Keratinocyte (primary cell): ENCODE results near the gene IDE. TPM values are rescaled to one million over a fixed set of nuclear protein-coding genes. Genes with fewer than 3 reads are reported as not detected.

Source experiments
- DNase-seq: peaks from one replicate; pipeline ENCODE4 v3.0.0-alpha.2; 2011; ENCODE audit warnings: low read depth, missing footprints, low spot score
- FAIRE-seq: peaks from 2 replicates; lab custom pipeline; 2011; peaks lifted over from hg19 to GRCh38; lab: Jason Lieb, UNC
- H2AFZ ChIP-seq: 2 replicates; pipeline ENCODE4 v1.6.0; 2012; ENCODE audit warnings: low read length, control low read depth, inconsistent platforms; ENCODE audit not compliant: control insufficient read depth
- H3K27ac ChIP-seq: 2 replicates; pipeline ENCODE4 v1.5.1; 2011; ENCODE audit warnings: low read length; ENCODE audit not compliant: control insufficient read depth, insufficient read depth
- H3K27me3 ChIP-seq: 3 replicates; pipeline ENCODE4 v1.6.0; 2011; ENCODE audit warnings: low read length; ENCODE audit not compliant: control insufficient read depth, insufficient read depth; ENCODE audit errors: extremely low read depth
- H3K36me3 ChIP-seq, 2 experiments: 2 replicates in 1 of 2; 3 replicates in 1 of 2; pipeline ENCODE4 v1.5.1; 2011; ENCODE audit warnings: low read length in 2 of 2, mild to moderate bottlenecking in 1 of 2; ENCODE audit not compliant: control insufficient read depth in 2 of 2, insufficient read depth in 2 of 2; ENCODE audit errors: extremely low read depth in 1 of 2
- H3K4me1 ChIP-seq: 3 replicates; pipeline ENCODE4 v1.5.1; 2011; ENCODE audit warnings: low read length; ENCODE audit not compliant: control insufficient read depth, insufficient read depth; ENCODE audit errors: extremely low read depth
- H3K4me2 ChIP-seq: 3 replicates; pipeline ENCODE4 v1.6.0; 2011; ENCODE audit warnings: low read depth, low read length; ENCODE audit not compliant: control insufficient read depth, insufficient read depth; ENCODE audit errors: extremely low read depth
- H3K4me3 ChIP-seq, 3 experiments: fragments of 200-600 bp in 1 of 3; sonication (generic) in 1 of 3; 2 replicates in 2 of 3; 3 replicates in 1 of 3; pipeline ENCODE4 v1.5.1; 2011 to 2016; ENCODE audit warnings: low read length in 3 of 3, mild to moderate bottlenecking in 3 of 3, control low read depth in 2 of 3, inconsistent platforms in 1 of 3, low read depth in 1 of 3, mixed read lengths in 1 of 3, mixed run types in 1 of 3, moderate library complexity in 1 of 3; ENCODE audit not compliant: control insufficient read depth in 2 of 3, insufficient read depth in 2 of 3; ENCODE audit errors: extremely low read depth in 1 of 3
- H3K79me2 ChIP-seq: 2 replicates; pipeline ENCODE4 v1.6.0; 2012; ENCODE audit warnings: low read length; ENCODE audit not compliant: control insufficient read depth, insufficient read depth
- H3K9ac ChIP-seq: 3 replicates; pipeline ENCODE4 v1.6.0; 2011; ENCODE audit warnings: low read length; ENCODE audit not compliant: control insufficient read depth, insufficient read depth; ENCODE audit errors: extremely low read depth
- H3K9me1 ChIP-seq: 3 replicates; pipeline ENCODE4 v1.6.0; 2011; ENCODE audit warnings: low read length; ENCODE audit not compliant: control insufficient read depth, insufficient read depth; ENCODE audit errors: extremely low read depth
- H3K9me3 ChIP-seq: 2 replicates; pipeline ENCODE4 v1.5.1; 2012; ENCODE audit warnings: low read depth, low read length; ENCODE audit not compliant: control insufficient read depth
- H4K20me1 ChIP-seq: 3 replicates; pipeline ENCODE4 v1.6.0; 2011; ENCODE audit warnings: low read length; ENCODE audit not compliant: control insufficient read depth, insufficient read depth; ENCODE audit errors: extremely low read depth
- EZH2 ChIP-seq: IDR thresholded peaks from one replicate; pipeline ENCODE4 v1.6.1; 2012; ENCODE audit warnings: inconsistent platforms, mild to moderate bottlenecking, low read length, moderate library complexity
- dilution Hi-C: fragments of 300-500 bp; cut with MboI; formaldehyde crosslinking; loops from one replicate; pipeline ENCODE4 v1.7.0; 2020; ENCODE audit warnings: low sequenced_read_pairs; ENCODE audit not compliant: extremely low pct_ligation_motif_present
- polyA plus RNA-seq, 5 experiments: library from polyadenylated mRNA; depleted of rRNA in 3 of 5; stranded (reverse) in 3 of 5; stranded (forward) in 1 of 5; unstranded in 1 of 5; fragments of >200 nt; gene quantifications; 1 replicate in 1 of 5; 2 replicates in 3 of 5; 3 replicates in 1 of 5; pipeline versions ENCODE4 v1.2.1 to v1.2.3, GENCODE V29; 2011 to 2012; ENCODE audit warnings: missing spikeins in 2 of 5, low read depth in 1 of 5, low replicate concordance in 1 of 5
- TF ChIP-seq, protein P1 (sequence below), 3 experiments: IDR thresholded peaks in 1 of 3; conservative IDR thresholded peaks in 1 of 3; optimal IDR thresholded peaks in 1 of 3; 2 replicates in 2 of 3; 3 replicates in 1 of 3; pipeline versions ENCODE3 to v1.5.1; 2011; ENCODE audit warnings: low read length in 3 of 3, mild to moderate bottlenecking in 3 of 3, moderate library complexity in 2 of 3, control low read depth in 1 of 3, inconsistent platforms in 1 of 3; ENCODE audit not compliant: insufficient read depth in 2 of 3; ENCODE audit errors: extremely low read depth in 1 of 3

IDE gene
- polyA plus RNA-seq, 1 donor (not counting 4 experiments of a cell fraction or from before 2014, with no cell fraction given): 24.4 TPM

DNA sequence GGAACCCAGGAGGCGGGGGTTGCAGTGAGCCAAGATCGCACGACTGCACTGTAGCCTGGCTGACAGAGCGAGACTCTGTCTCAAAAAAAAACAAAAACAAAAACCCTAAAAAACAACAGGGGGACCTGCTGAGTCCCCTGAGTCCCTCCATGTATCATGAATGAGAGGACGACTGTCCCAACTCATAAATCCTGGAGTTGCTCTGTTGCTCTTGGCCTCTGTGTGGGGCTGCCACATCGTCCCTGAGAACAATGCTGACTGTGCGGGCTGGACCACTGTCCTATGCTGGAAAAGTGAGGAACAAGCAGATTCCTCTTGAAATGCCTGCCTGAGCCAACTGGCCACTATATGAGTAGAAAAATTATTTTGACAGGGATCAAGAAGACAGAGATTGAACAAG, 122.5 kb downstream of the IDE start:
- dilution Hi-C loops: no loop called here
- FAIRE-seq (no peak), DNase-seq (no peak)
- Histone ChIP-seq H3K4me2 (no peak overlapping the region), H3K36me3 (peaks cover 0 to 6% of the 10 kb centered on the region in 2 experiments), H4K20me1 (no peaks in the 10 kb centered on the region), H3K9ac (no peak overlapping the region), H3K9me3 (no peaks in the 10 kb centered on the region), H3K27me3 (no peaks in the 10 kb centered on the region), H3K4me3 (no peak overlapping the region), H3K9me1 (no peaks in the 10 kb centered on the region), H2AFZ (no peak overlapping the region), H3K4me1 (no peaks in the 10 kb centered on the region), H3K79me2 (no peaks in the 10 kb centered on the region), H3K27ac (no peak overlapping the region)
- TF ChIP-seq, protein P1, sequence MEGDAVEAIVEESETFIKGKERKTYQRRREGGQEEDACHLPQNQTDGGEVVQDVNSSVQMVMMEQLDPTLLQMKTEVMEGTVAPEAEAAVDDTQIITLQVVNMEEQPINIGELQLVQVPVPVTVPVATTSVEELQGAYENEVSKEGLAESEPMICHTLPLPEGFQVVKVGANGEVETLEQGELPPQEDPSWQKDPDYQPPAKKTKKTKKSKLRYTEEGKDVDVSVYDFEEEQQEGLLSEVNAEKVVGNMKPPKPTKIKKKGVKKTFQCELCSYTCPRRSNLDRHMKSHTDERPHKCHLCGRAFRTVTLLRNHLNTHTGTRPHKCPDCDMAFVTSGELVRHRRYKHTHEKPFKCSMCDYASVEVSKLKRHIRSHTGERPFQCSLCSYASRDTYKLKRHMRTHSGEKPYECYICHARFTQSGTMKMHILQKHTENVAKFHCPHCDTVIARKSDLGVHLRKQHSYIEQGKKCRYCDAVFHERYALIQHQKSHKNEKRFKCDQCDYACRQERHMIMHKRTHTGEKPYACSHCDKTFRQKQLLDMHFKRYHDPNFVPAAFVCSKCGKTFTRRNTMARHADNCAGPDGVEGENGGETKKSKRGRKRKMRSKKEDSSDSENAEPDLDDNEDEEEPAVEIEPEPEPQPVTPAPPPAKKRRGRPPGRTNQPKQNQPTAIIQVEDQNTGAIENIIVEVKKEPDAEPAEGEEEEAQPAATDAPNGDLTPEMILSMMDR (optimal IDR thresholded peaks at IDR 0.05 in 1 of 3, IDR thresholded peaks at IDR 0.05 in 1 of 3, conservative IDR thresholded peaks at IDR 0.05 in 1 of 3; ENCODE audit: extremely low read depth in 1 of 3, insufficient read depth in 2 of 3, low read length in 3 of 3): no peak
- TF ChIP-seq EZH2: no peak

- FAIRE-seq: no peak
- no peaks in the 10 kb centered on the region for H4K20me1 ChIP-seq
Measured at GRCh38 chr10:92450896-92451295, 123.0 kb downstream of the IDE start.

More at GRCh38 chr10:92450896-92451295, 123.0 kb downstream of the IDE start:
- Histone ChIP-seq H3K27ac (no peak overlapping the region), H3K27me3 (no peaks in the 10 kb centered on the region), H3K36me3 (peaks cover 0 to 5% of the 10 kb centered on the region in 2 experiments), H3K4me3 (no peak overlapping the region), H3K9ac (no peak overlapping the region), H2AFZ (no peak overlapping the region), H3K4me2 (no peak overlapping the region), H3K4me1 (no peaks in the 10 kb centered on the region), H3K9me3 (no peaks in the 10 kb centered on the region), H3K9me1 (no peaks in the 10 kb centered on the region), H3K79me2 (no peaks in the 10 kb centered on the region)
- dilution Hi-C loops: no loop called here
- TF ChIP-seq, protein P1 (optimal IDR thresholded peaks at IDR 0.05 in 1 of 3, IDR thresholded peaks at IDR 0.05 in 1 of 3, conservative IDR thresholded peaks at IDR 0.05 in 1 of 3; ENCODE audit: extremely low read depth in 1 of 3, insufficient read depth in 2 of 3, low read length in 3 of 3): no peak
- TF ChIP-seq EZH2: no peak
- no peak for DNase-seq
